GM21737 (cell line): ENCODE measurements around the gene PRKCG.

ENCODE experiments used
- ATAC-seq: cut with Tn5 transposase; IDR thresholded peaks from one replicate; pipeline ENCODE4 v1.9.1; 2021; ENCODE audit warnings: mild to moderate bottlenecking, moderate library complexity; ENCODE audit not compliant: unreplicated experiment

PRKCG gene

DNA sequence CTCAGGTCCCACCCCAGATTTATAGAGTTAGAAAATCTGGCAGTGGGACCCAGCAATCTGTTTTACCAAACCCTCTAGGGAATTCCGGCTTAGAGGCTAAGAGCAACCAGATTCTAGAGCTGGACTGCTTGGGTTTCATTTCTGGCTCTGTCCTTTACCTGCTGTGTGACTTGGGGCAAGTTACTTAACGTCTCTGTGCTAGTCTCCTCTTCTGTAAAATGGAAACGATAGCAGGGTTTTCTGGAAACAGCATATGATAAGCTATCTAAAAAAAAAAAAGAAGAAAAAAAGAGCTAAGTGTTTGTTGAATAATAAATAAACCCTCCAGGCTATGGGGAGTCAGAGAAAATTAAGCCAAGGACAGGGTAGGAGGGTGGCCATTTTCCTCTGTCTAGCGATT is 15.5 kb downstream of the PRKCG start:
- ATAC-seq = no peak

DNA sequence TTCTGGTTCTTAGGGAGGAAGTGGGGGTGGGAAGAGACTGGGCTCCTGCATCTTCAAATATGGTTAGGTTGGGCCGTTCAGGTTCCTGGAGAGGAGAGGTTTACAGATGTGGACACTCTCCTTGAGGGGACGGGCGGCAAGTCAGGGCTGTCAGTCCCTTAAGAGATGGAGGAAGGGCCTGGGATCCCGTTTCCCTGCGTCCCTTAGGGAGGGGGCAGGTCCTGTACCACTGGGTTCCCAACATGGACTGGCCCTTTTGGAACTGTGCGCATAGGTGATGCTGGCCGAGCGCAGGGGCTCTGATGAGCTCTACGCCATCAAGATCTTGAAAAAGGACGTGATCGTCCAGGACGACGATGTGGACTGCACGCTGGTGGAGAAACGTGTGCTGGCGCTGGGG is 16.2 kb downstream of the PRKCG start:
- no peak for ATAC-seq

DNA sequence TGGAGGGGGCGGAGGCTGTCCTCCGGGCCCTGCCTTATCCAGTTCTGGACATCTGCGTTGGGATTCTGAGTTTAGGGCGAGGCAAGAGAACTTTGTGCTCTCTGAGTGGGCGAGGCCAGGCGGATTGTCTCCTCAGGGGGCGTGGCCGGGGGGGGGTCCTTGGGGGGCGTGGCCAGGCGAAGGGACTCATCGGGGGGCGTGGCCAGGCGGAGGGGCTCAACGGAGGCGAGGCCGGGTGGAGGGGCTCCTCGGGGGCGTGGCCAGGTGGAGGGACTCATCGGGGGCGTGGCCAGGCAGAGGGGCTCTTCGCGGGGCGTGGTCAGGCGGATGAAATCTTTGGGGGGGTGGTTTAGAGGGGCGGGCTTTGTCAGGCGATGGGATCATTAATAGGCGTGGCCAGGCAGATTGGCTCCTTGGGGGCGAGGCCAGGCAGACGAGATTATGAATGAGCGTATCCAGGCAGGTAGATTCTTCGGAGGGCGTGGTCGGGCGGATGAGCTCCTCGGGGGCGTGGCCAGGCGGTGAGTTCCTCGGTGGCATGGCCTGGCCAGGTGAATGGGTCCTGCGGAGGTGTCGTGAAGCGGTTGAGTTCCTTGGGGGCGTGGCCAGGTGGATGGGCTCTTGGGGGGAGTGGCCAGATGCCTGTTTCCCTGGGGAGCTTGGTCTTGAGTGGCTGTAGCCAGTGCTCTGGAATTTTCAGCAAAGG is 16.8 kb downstream of the PRKCG start:
- no peak for ATAC-seq

DNA sequence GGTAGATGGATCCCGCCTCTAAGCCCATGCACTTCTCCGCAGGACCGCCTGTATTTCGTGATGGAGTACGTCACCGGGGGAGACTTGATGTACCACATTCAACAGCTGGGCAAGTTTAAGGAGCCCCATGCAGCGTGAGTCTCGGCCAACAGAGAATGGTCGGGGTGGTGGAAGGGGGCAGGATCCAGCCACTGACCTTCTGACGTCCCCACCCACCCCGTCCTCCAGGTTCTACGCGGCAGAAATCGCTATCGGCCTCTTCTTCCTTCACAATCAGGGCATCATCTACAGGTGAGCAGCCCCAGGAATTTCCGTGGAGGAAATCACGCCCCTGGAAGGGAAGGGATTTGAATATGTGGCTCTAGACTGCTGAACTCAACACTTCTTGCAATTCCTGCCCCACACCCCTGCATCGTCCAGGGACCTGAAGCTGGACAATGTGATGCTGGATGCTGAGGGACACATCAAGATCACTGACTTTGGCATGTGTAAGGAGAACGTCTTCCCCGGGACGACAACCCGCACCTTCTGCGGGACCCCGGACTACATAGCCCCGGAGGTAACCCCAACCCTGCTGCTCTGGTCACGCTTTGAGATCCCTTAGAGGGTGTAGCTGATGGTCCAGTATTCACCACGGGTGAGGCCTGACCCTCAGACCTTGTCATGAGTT is 18.3 kb downstream of the PRKCG start:
- no peak for ATAC-seq

GRCh38 chr19:53903055-53903680 is 21.2 kb downstream of the PRKCG start:
- no peak for ATAC-seq

DNA sequence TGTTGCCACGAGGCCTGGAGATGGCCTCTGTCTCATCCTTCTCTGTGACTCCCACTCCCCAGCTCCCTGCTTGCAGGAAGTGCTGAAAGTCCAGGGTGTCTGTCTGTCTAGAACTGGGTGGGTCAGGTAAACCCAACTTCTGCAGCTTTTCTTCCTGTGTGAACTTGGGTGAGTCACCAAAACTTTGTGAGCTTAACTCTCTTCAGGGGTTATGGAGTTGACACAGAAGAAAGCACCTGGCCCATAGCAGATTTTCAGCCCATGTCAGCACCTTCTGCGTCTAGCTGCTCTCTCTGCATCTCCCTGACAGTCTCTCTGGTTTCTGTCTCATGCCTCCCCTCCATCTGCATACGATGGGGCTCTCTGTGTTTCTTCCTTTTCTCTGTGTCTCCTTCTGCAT is 22.9 kb downstream of the PRKCG start:
- no peak for ATAC-seq

- no peak for ATAC-seq
Observed at GRCh38 chr19:53905787-53906186, 23.8 kb downstream of the PRKCG start.

- ATAC-seq = no peak
Observed at GRCh38 chr19:53906211-53907192, 24.5 kb downstream of the PRKCG start.

DNA sequence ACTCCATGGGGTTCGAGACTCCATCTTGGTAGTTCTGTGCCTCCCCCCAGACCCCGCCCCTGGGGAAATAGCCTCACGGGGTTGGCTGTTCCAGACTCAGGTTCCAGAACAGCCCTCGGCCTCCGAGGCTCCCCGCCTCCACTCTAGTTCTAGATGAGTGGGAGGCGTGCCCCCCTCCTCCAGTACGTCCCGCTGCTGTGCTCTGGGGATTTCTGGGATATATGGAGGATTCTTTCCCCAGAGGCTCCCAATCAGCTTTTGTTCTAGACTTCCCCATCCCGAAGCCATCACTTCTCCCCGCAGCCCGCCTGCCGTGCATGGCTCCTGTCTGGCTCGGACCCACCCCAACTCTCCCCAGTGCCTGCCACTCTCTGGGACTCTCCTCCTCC is 25.2 kb downstream of the PRKCG start:
- no peak for ATAC-seq

- no peak for ATAC-seq
Observed at GRCh38 chr19:53907690-53908089, 25.7 kb downstream of the PRKCG start.

GRCh38 chr19:53908106-53908934 is 26.3 kb downstream of the PRKCG start:
- no peak for ATAC-seq

DNA sequence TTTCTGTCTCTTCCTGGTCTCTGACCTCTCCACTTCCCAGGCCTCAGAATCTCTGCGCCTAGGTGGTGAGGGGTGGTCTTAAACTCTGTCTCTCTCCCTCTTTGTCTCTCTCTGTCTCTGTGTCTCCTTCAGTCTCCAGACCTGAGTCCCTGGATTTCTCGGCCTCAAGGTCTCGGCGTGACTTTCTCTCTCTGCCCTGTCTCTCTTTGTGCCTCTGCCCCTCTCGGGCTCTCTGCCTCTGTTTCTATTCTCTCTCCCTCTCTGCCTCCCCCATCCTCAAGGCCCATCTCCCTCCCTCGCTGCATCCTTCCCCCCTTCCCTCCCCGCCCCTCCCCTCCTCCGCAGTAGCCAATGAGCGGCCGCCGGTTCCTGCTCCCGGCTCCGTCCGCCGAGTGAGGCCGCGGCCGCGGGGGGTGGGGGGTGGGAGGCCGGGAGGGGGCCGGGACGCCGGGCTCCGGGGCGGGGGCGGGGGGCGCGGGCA is 27.0 kb downstream of the PRKCG start, which contains the start of gene CACNG7:
Gene CACNG7, plus strand, starts transcription at position 344 of the 481 bp plus-strand sequence. CDS start 3,554 bp downstream, outside the sequence.
- ATAC-seq = no peak

- no peak for ATAC-seq
Observed at GRCh38 chr19:53909471-53910169, 27.6 kb downstream of the PRKCG start.

- no peak for ATAC-seq
Observed at GRCh38 chr19:53910170-53910518, 28.1 kb downstream of the PRKCG start.

DNA sequence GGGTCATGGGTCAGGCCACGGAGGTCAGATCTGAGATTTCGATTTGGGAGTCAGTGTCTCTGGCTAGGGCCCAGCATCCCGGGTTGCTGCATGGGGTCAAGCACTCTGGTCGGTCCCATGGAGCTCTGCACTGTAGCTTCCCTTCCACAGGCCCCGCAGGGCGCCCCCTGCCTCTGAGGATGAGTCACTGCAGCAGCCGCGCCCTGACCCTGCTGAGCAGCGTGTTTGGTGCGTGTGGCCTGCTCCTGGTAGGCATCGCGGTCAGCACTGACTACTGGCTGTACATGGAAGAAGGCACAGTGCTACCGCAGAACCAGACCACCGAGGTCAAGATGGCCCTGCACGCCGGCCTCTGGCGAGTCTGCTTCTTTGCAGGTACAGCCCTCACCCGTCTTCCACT is 30.7 kb downstream of the PRKCG start:
- ATAC-seq = no peak

- no peak for ATAC-seq
Observed at GRCh38 chr19:53915000-53915399, 33.0 kb downstream of the PRKCG start.

DNA sequence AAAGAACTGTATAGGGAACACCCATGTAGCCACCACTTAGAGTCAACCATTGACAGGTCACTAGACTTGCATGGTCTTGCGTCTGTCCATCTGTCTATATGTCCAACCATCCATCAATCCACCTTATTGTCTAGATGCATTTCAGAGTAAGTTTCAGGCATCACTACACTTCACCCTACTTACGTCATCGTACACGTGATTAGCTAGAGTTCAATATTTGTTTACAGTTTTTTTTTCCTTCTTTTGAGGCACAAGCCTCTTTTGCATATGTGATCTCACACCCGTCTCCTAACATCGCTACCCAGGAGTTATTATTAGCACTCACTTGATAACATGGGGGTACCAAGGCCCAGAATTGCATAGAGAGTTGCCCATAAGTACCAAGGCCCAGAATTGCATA is 34.0 kb downstream of the PRKCG start:
- ATAC-seq = no peak

- no peak for ATAC-seq
Observed at GRCh38 chr19:53917356-53917755, 35.4 kb downstream of the PRKCG start.

DNA sequence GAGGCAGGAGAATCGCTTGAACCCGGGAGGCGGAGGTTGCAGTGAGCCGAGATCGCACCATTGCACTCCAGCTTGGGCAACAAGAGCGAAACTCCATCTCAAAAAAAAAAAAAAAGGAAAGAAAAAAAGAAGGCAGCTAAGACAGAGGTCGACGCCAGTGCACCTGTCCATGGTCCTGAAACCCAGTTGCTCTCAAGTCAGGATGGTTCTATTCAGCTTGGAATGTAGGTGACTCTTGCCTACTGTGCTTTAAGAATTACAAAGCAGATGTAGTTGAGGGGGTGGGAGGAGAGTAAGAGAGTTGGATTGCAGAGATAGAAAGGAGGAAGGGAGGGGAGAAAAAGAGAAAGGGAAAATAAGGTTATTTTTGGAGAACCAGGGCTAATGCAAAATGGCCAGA is 45.7 kb downstream of the PRKCG start:
- ATAC-seq = no peak
